Heart left ventricle (tissue), 16 donors: ENCODE measurements around the gene RHOT2. TPM values are rescaled to one million over a fixed set of nuclear protein-coding genes. Genes with fewer than 3 reads are reported as not detected.

Experiments used
- ATAC-seq, 4 donors: fragments of 200-7000 bp; cut with Tn5 transposase; one replicate each; pipeline ENCODE4 v1.9.1; 2020 to 2022; ENCODE audit warnings: moderate library complexity in 4 of 4, mild to moderate bottlenecking in 3 of 4, moderate number of reproducible peaks in 1 of 4
- DNase-seq, 5 donors: peaks; one replicate each; pipeline ENCODE4 v3.0.0-alpha.2; 2020
- H3K27ac ChIP-seq, 12 donors: fragments of 200-600 bp; sonication (generic) in 4 of 12; one replicate each; pipeline versions ENCODE4 v1.5.0 to v1.8.0; 2016 to 2022; ENCODE audit warnings: mild to moderate bottlenecking in 2 of 12
- H3K27me3 ChIP-seq, 9 donors: fragments of 200-600 bp; sonication (generic) in 2 of 9; one replicate each; pipeline versions ENCODE4 v1.5.1 to v1.8.0; 2016 to 2022; ENCODE audit warnings: mild to moderate bottlenecking in 3 of 9
- H3K36me3 ChIP-seq, 9 donors: fragments of 200-600 bp; sonication (generic) in 2 of 9; one replicate each; pipeline versions ENCODE4 v1.5.0 to v1.8.0; 2018 to 2022; ENCODE audit warnings: mild to moderate bottlenecking in 2 of 9
- H3K4me1 ChIP-seq, 12 donors: fragments of 200-600 bp; sonication (generic) in 4 of 12; one replicate each; pipeline versions ENCODE4 v1.5.0 to v1.8.0; 2016 to 2022; ENCODE audit warnings: mild to moderate bottlenecking in 3 of 12
- H3K4me3 ChIP-seq, 12 donors: fragments of 200-600 bp; sonication (generic) in 4 of 12; one replicate each; pipeline versions ENCODE4 v1.5.0 to v1.8.0; 2017 to 2022; ENCODE audit warnings: mild to moderate bottlenecking in 9 of 12, moderate library complexity in 4 of 12
- H3K9me3 ChIP-seq, 12 donors: fragments of 200-600 bp; sonication (generic) in 4 of 12; one replicate each; pipeline versions ENCODE4 v1.5.0 to v1.8.0; 2016 to 2022; ENCODE audit warnings: mild to moderate bottlenecking in 1 of 12
- POLR2A ChIP-seq, 2 donors: fragments of 450-650 bp; IDR thresholded peaks; one replicate each; pipeline ENCODE4 v1.6.1; 2017; ENCODE audit warnings: antibody characterized with exemption in 2 of 2, mild to moderate bottlenecking in 2 of 2, moderate library complexity in 2 of 2
- WGBS, 4 donors: extraction: QIAGEN DNeasy Blood & Tissue Kit in 2 of 4; methylation state at CpG; one replicate each; pipeline versions ENCODE4 v1.1.5 to v1.1.7; 2013 to 2018; 5-methylcytosine and 5-hydroxymethylcytosine counted together
- intact Hi-C, 10 donors: fragments of 100-400 bp; cut with DNase I; formaldehyde crosslinking; loops; one replicate each; pipeline versions ENCODE4 v1.11.1 to v1.14.2; 2022
- polyA plus RNA-seq, 2 donors: library from polyadenylated mRNA; stranded (reverse); fragments of 200-250 nt; gene quantifications; one replicate each; pipeline ENCODE4 v1.2.3, GENCODE V29; 2013
- total RNA-seq, 9 donors: library from RNA; depleted of rRNA in 2 of 9; stranded (reverse); fragments of >200 nt in 2 of 9; fragmentation: NEBNext Ultra II Directional in 3 of 9; extraction: Animal tissue kit (Norgen Biotek cat#: 25700) in 3 of 9; gene quantifications; one replicate each; pipeline versions ENCODE4 v1.1.0 to v1.2.4, GENCODE V29; 2016 to 2023
- TF ChIP-seq, protein P1 (sequence below), 12 donors: fragments of 200-600 bp; sonication (generic) in 4 of 12; IDR thresholded peaks; one replicate each; pipeline versions ENCODE4 v1.5.0 to v1.8.0; 2018 to 2022; ENCODE audit warnings: antibody characterized with exemption in 12 of 12, mild to moderate bottlenecking in 5 of 12
- donor health status: ischemic (EF 13 %, LVEDD 7.1; RV severe dilation, severe dysfunction).
- donor health status: healthy with polysubstance abuse.
- donor health status: DM: no; HTN: yes; CAD: no.
- donor health status: DM: no; HTN: no; CAD: no.
- donor health status: ischemic (EF 25% LVEDD 6.9; RV normal size, moderate dysfunction).
- donor health status: ischemic (EF 25% LVEDD 5.7; RV mildly dilated, moderate dysfunction).
- donor health status: healthy.
- donor health status: DM: yes; HTN: yes; CAD: no.
- donor health status: ischemic (EF 35%, LVEDD 5.7; RV mildly dilated, moderate dysfunction).
- donor health status: nonischemic (EF 11% LVEDD 7.7; RV severe dilation, severe dysfunction).
- donor health status: DM: yes; HTN: yes; CAD: no.
- donor health status: PGD.
- donor health status: ischemic (EF 29% LVEDD 5.4; RV normal size, mild dysfunction).
- donor health status: nonischemic (EF 23%, LVEDD 6.1; RV moderate dilation, normal function).

The RHOT2 gene
- total and polyA plus RNA-seq, 11 donors = 33.7 to 143 (median 83.5) TPM

DNA sequence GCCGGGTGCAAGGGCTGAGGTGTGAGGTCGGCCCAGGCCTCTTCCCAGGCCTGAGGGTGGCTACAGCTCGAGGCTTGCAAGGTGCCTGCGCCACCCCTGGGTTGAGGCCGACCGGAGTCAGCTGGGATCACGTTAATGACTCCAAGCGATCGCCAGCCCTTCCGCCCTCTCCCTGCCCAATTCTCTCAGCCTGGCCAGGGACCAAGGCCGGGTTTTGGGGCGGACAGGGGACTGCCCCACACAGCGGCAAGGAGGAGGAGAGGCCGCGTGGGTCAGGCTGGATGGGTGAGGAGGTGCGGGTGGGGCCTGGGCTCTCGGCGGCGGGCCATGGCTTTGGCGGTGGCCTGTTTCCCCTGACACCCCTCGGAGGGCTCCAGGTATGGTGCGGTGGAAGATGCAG lies 25.4 kb downstream of the RHOT2 start:
- no peak for ATAC-seq
- no peak for TF ChIP-seq POLR2A (IDR thresholded peaks at IDR 0.05)
- TF ChIP-seq, protein P1, sequence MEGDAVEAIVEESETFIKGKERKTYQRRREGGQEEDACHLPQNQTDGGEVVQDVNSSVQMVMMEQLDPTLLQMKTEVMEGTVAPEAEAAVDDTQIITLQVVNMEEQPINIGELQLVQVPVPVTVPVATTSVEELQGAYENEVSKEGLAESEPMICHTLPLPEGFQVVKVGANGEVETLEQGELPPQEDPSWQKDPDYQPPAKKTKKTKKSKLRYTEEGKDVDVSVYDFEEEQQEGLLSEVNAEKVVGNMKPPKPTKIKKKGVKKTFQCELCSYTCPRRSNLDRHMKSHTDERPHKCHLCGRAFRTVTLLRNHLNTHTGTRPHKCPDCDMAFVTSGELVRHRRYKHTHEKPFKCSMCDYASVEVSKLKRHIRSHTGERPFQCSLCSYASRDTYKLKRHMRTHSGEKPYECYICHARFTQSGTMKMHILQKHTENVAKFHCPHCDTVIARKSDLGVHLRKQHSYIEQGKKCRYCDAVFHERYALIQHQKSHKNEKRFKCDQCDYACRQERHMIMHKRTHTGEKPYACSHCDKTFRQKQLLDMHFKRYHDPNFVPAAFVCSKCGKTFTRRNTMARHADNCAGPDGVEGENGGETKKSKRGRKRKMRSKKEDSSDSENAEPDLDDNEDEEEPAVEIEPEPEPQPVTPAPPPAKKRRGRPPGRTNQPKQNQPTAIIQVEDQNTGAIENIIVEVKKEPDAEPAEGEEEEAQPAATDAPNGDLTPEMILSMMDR (IDR thresholded peaks at IDR 0.05) = no peak
- Histone ChIP-seq H3K4me3 (no peak overlapping the region), H3K9me3 (no peaks in the 10 kb centered on the region), H3K27me3 (peaks cover 11 to 65% (median 48%) of the 10 kb centered on the region in 9 donors), H3K27ac (no peak overlapping the region), H3K36me3 (no peaks in the 10 kb centered on the region), H3K4me1 (peaks cover 0 to 52% (median 27%) of the 10 kb centered on the region in 12 donors)
- intact Hi-C loops = no loop called here
- 33 to 43% (median 35%) methylated on average over 11 to 22 of the region's 22 CpGs for WGBS, 4 donors
- DNase-seq = no peak

DNA sequence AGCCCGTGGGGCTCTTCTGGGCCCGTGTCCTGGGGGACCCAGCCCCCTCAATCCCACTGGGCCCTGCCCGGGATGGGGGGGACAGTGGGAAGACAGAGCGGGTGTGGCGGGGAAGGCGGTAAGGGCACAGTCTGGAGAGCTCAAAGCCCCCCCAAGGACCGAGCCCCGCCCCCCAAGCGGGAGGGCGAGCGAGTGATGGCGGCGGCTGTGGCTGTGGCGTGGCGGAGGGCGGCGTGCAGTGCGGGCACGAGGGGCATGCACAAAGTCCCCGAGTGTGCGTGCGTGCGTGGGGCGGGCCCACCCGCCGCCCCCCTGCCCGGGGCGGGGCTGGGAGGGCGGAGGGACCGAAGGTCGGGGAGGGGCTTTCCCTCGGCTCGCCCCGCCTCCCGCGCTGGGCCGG lies 25.8 kb downstream of the RHOT2 start:
- intact Hi-C loops = no loop called here
- WGBS, 4 donors = 2 to 4% (median 3%) methylated on average over 13 to 37 of the region's 37 CpGs

DNA sequence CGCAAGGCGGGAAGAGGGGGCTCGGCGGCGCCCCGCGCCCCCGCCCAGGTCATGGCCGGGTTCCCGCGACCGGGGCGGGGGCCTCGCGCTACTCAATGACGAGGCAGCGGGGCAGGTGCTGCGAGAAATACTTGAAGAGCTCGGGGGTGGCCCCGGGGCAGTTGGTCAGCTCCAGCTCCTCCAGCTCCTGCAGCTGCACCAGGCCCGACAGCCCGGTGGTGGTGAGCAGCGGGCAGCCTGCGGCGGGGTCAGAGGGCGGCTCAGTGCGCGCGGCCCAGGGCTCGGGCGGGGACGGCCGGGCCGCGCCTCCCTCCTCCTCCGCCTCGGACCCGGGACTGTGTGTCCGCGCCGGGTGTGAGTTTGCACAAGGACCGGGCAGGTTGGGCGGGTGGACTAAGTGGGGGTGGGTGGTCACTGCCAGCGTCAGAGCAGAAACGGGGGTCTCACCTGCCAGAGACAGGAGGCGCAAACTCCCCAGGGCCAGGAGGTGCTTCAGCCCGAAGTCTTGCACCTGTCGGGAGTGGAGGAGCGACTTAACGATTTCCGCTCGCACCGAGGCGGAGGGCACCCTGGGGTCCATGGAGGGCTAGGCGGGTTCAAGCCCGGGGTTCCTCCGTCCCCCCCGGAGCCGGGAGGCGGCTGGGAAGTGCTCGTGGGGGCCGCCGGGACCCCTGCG lies 26.4 kb downstream of the RHOT2 start:
- Histone ChIP-seq H3K9me3 (no peaks in the 10 kb centered on the region), H3K4me3 (peak overlapping the region in 4 of 12 donors; percentile 8 to 51 (median 21)), H3K4me1 (peaks cover 0 to 42% (median 19%) of the 10 kb centered on the region in 12 donors), H3K27ac (no peak overlapping the region), H3K36me3 (no peaks in the 10 kb centered on the region), H3K27me3 (peaks cover 11 to 75% (median 51%) of the 10 kb centered on the region in 9 donors)
- TF ChIP-seq POLR2A (IDR thresholded peaks at IDR 0.05) = no peak
- TF ChIP-seq, protein P1 (IDR thresholded peaks at IDR 0.05) = no peak
- DNase-seq = no peak
- 2 to 3% (median 2%) methylated on average over 8 to 64 of the region's 64 CpGs for WGBS, 4 donors
- ATAC-seq = no peak
- intact Hi-C loops = no loop called here

More for the DNA sequence above, 25.8 kb downstream of the RHOT2 start:
- ATAC-seq (no peak), DNase-seq (no peak)
- H3K4me1 ChIP-seq = peaks cover 0 to 48% (median 24%) of the 10 kb centered on the region in 12 donors
- TF ChIP-seq POLR2A (IDR thresholded peaks at IDR 0.05) = no peak
- TF ChIP-seq, protein P1 (IDR thresholded peaks at IDR 0.05) = no peak
- H3K27ac ChIP-seq = no peak overlapping the region
- H3K4me3 ChIP-seq = peak overlapping the region in 2 of 12 donors; percentile 21 to 51
- H3K9me3 ChIP-seq = no peaks in the 10 kb centered on the region
- H3K27me3 ChIP-seq = peaks cover 11 to 69% (median 50%) of the 10 kb centered on the region in 9 donors
- H3K36me3 ChIP-seq = no peaks in the 10 kb centered on the region

DNA sequence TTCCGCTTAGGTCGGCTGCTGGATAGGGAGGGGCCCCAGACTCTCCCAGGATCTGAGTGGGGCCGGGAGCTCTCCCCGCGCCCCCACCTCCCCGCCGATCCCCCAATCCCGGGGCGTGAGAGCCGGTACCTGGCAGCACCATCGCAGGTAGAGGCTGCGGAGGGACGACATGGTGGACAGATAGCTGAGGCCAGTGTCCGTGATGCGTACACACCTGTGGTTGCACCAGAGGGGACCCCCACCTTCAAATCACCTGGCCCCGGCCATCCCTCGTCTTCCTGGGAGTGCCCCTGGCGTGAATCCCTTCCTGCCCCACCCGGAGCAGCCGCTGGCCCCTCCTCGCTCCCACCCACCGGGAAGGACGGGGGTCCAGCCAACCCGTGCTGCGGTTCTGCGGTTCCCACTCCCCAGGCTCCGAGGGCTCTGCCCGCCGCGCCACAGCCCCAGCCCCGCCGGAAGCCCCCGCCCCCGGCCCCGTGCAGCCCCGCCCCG lies 27.0 kb downstream of the RHOT2 start:
- 1 to 5% (median 2%) methylated on average over 14 to 37 of the region's 37 CpGs for WGBS, 4 donors
- DNase-seq (no peak), ATAC-seq (no peak)
- no peaks in the 10 kb centered on the region for H3K36me3 ChIP-seq
- intact Hi-C loops = no loop called here
- H3K4me3 ChIP-seq = peak overlapping the region in 4 of 12 donors; percentile 8 to 51 (median 21)
- H3K9me3 ChIP-seq = no peaks in the 10 kb centered on the region
- TF ChIP-seq, protein P1 (IDR thresholded peaks at IDR 0.05) = no peak
- TF ChIP-seq POLR2A (IDR thresholded peaks at IDR 0.05) = no peak
- H3K27me3 ChIP-seq = peaks cover 11 to 81% (median 57%) of the 10 kb centered on the region in 9 donors
- no peak overlapping the region for H3K27ac ChIP-seq
- peaks cover 0 to 36% (median 15%) of the 10 kb centered on the region in 12 donors for H3K4me1 ChIP-seq
